ENCODE measurements around the gene SLC28A1. TPM values are rescaled to one million over a fixed set of nuclear protein-coding genes. Genes with fewer than 3 reads are reported as not detected.

SLC28A1 gene
- total RNA-seq, 1 experiment from 2014 or later, result 1.1 TPM

GRCh38 chr15:84951736-84952135, 67.3 kb downstream of the SLC28A1 start:
- no peak overlapping the region for H2AFZ ChIP-seq (ENCODE audit: low read length)
- ChIA-PET POLR2A (ENCODE audit: unreplicated experiment) (no interaction called here), CTCF (no interaction called here)
- no peaks in the 10 kb centered on the region for H3K79me2 ChIP-seq (ENCODE audit: low read length)
- H3K27ac ChIP-seq (ENCODE audit: low read length), result no peak overlapping the region
- intact Hi-C loops (cut with micrococcal nuclease), result no loop called here
- no peak overlapping the region for H3K9ac ChIP-seq (ENCODE audit: low read length)
- TF ChIP-seq EZH2phosphoT487 (IDR thresholded peaks at IDR 0.05; ENCODE audit: borderline replicate concordance, low read length) (no peak), EZH2 (IDR thresholded peaks at IDR 0.05; ENCODE audit: low read length, unreplicated experiment) (no peak)
- TF ChIP-seq, protein P1, sequence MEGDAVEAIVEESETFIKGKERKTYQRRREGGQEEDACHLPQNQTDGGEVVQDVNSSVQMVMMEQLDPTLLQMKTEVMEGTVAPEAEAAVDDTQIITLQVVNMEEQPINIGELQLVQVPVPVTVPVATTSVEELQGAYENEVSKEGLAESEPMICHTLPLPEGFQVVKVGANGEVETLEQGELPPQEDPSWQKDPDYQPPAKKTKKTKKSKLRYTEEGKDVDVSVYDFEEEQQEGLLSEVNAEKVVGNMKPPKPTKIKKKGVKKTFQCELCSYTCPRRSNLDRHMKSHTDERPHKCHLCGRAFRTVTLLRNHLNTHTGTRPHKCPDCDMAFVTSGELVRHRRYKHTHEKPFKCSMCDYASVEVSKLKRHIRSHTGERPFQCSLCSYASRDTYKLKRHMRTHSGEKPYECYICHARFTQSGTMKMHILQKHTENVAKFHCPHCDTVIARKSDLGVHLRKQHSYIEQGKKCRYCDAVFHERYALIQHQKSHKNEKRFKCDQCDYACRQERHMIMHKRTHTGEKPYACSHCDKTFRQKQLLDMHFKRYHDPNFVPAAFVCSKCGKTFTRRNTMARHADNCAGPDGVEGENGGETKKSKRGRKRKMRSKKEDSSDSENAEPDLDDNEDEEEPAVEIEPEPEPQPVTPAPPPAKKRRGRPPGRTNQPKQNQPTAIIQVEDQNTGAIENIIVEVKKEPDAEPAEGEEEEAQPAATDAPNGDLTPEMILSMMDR (conservative IDR thresholded peaks at IDR 0.05; ENCODE audit: low read depth, low read length), result no peak
- H3K9me3 ChIP-seq (ENCODE audit: low read length), result no peaks in the 10 kb centered on the region
- no peak overlapping the region for H3K4me3 ChIP-seq (ENCODE audit: low read length)
- no peak for DNase-seq
- no peaks in the 10 kb centered on the region for H3K27me3 ChIP-seq (ENCODE audit: low read length)
- no peak for ATAC-seq
- no peaks in the 10 kb centered on the region for H4K20me1 ChIP-seq (ENCODE audit: low read length)
- no peaks in the 10 kb centered on the region for H3F3A ChIP-seq (ENCODE audit: low read length, unreplicated experiment)
- no peaks in the 10 kb centered on the region for H3K36me3 ChIP-seq (ENCODE audit: low read depth, low read length)
- BruUV-seq (replicated peaks), result no TSS peak
- no peak overlapping the region for H3K4me2 ChIP-seq (ENCODE audit: low read length)
- no peaks in the 10 kb centered on the region for H3K9me2 ChIP-seq (replicated peaks; ENCODE audit: low read length)
- peaks cover 33% of the 10 kb centered on the region for H3K4me1 ChIP-seq (ENCODE audit: insufficient read depth, low read length)

DNA sequence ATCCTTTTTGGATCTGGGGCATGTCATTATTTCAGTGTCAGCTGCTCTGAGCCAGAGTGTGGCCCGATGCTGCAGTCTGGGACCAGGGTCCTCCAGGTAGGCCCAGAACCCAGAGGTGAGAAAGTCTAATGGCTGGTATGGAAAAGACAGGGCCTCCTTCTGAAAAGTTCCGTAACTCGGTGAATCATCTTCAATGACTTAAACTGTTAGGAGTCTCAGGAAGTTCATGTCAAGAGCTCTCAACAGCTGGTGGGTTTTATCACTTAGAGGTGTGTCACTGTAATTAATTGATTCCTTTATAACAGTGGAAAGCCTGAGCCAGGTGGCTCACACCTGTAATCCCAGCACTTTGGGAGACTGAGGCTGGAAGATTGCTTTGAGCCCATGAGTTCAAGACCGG, 68.7 kb downstream of the SLC28A1 start:
- H3K4me3 ChIP-seq (ENCODE audit: low read length), result no peak overlapping the region
- H3K27me3 ChIP-seq (ENCODE audit: low read length), result no peaks in the 10 kb centered on the region
- no peak overlapping the region for H2AFZ ChIP-seq (ENCODE audit: low read length)
- H4K20me1 ChIP-seq (ENCODE audit: low read length), result no peaks in the 10 kb centered on the region
- H3K4me2 ChIP-seq (ENCODE audit: low read length), result no peak overlapping the region
- H3K79me2 ChIP-seq (ENCODE audit: low read length), result no peaks in the 10 kb centered on the region
- no peak for TF ChIP-seq EZH2phosphoT487 (IDR thresholded peaks at IDR 0.05; ENCODE audit: borderline replicate concordance, low read length)
- no peak for TF ChIP-seq EZH2 (IDR thresholded peaks at IDR 0.05; ENCODE audit: low read length, unreplicated experiment)
- TF ChIP-seq, protein P1 (conservative IDR thresholded peaks at IDR 0.05; ENCODE audit: low read depth, low read length), result no peak
- H3K4me1 ChIP-seq (ENCODE audit: insufficient read depth, low read length), result peaks cover 19% of the 10 kb centered on the region
- H3K9me2 ChIP-seq (replicated peaks; ENCODE audit: low read length), result no peaks in the 10 kb centered on the region
- no peaks in the 10 kb centered on the region for H3K36me3 ChIP-seq (ENCODE audit: low read depth, low read length)
- no peak overlapping the region for H3K9ac ChIP-seq (ENCODE audit: low read length)
- ChIA-PET CTCF (interaction anchor here (0.7 kb wide), 1 partner anchor 159 kb away, joined by 3 read pairs; no protein-coding TSS in a partner anchor), POLR2A (ENCODE audit: unreplicated experiment) (no interaction called here)
- DNase-seq, result no peak
- H3K27ac ChIP-seq (ENCODE audit: low read length), result no peak overlapping the region
- no peaks in the 10 kb centered on the region for H3K9me3 ChIP-seq (ENCODE audit: low read length)
- BruUV-seq (replicated peaks), result no TSS peak
- ATAC-seq, result no peak
- intact Hi-C loops (cut with micrococcal nuclease), result no loop called here
- no peaks in the 10 kb centered on the region for H3F3A ChIP-seq (ENCODE audit: low read length, unreplicated experiment)

- Histone ChIP-seq H3K79me2 (ENCODE audit: low read length) (no peaks in the 10 kb centered on the region), H3K9me3 (ENCODE audit: low read length) (no peaks in the 10 kb centered on the region), H3K4me1 (ENCODE audit: insufficient read depth, low read length) (peaks cover 13% of the 10 kb centered on the region), H3K27me3 (ENCODE audit: low read length) (no peaks in the 10 kb centered on the region), H3F3A (ENCODE audit: low read length, unreplicated experiment) (no peaks in the 10 kb centered on the region), H3K9me2 (replicated peaks; ENCODE audit: low read length) (no peaks in the 10 kb centered on the region), H4K20me1 (ENCODE audit: low read length) (no peaks in the 10 kb centered on the region), H3K4me3 (ENCODE audit: low read length) (no peak overlapping the region), H3K27ac (ENCODE audit: low read length) (no peak overlapping the region), H3K36me3 (ENCODE audit: low read depth, low read length) (no peaks in the 10 kb centered on the region), H2AFZ (ENCODE audit: low read length) (no peak overlapping the region), H3K4me2 (ENCODE audit: low read length) (no peak overlapping the region), H3K9ac (ENCODE audit: low read length) (no peak overlapping the region)
- ChIA-PET CTCF (interaction anchor here (0.6 kb wide), 1 partner anchor 51 kb away, joined by 3 read pairs; no protein-coding TSS in a partner anchor), POLR2A (ENCODE audit: unreplicated experiment) (no interaction called here)
- no TSS peak for BruUV-seq (replicated peaks)
- no peak for DNase-seq
- TF ChIP-seq EZH2phosphoT487 (IDR thresholded peaks at IDR 0.05; ENCODE audit: borderline replicate concordance, low read length), result no peak
- TF ChIP-seq EZH2 (IDR thresholded peaks at IDR 0.05; ENCODE audit: low read length, unreplicated experiment), result no peak
- TF ChIP-seq, protein P1 (conservative IDR thresholded peaks at IDR 0.05; ENCODE audit: low read depth, low read length), result no peak
- ATAC-seq, result no peak
- intact Hi-C loops (cut with micrococcal nuclease), result loop anchor here (2.0 kb wide), 1 partner anchor 53 kb away; no protein-coding TSS in a partner anchor
Measured at GRCh38 chr15:84953726-84954125, 69.3 kb downstream of the SLC28A1 start.
